Stomach (tissue), 4 donors: ENCODE data around the gene GNB1L.

Source experiments
- CTCF ChIP-seq, 7 experiments: fragments of 450-650 bp in 4 of 7; fragments of 200-600 bp in 3 of 7; sonication (generic) in 3 of 7; IDR thresholded peaks; one replicate each; pipeline ENCODE4 v1.5.1; 2016 to 2019; ENCODE audit warnings: antibody characterized with exemption in 7 of 7, control low read depth in 2 of 7, mild to moderate bottlenecking in 1 of 7
- EP300 ChIP-seq: sonication (generic); formaldehyde crosslinking; IDR thresholded peaks from one replicate; pipeline ENCODE4 v1.6.1; 2017; ENCODE audit warnings: antibody characterized with exemption
- POLR2A ChIP-seq, 4 donors: fragments of 450-650 bp; IDR thresholded peaks; one replicate each; pipeline ENCODE4 v1.6.1; 2016; ENCODE audit warnings: antibody characterized with exemption in 4 of 4, control low read depth in 2 of 4, mild to moderate bottlenecking in 1 of 4, moderate library complexity in 1 of 4
- POLR2AphosphoS5 ChIP-seq, 3 donors: sonication (generic); formaldehyde crosslinking; IDR thresholded peaks; one replicate each; pipeline ENCODE4 v1.6.1; 2016; ENCODE audit warnings: antibody characterized with exemption in 3 of 3

- TF ChIP-seq CTCF (IDR thresholded peaks at IDR 0.05) (no peak), POLR2A (IDR thresholded peaks at IDR 0.05) (no peak), POLR2AphosphoS5 (IDR thresholded peaks at IDR 0.05) (no peak), EP300 (no peak)
These were observed 111.6 kb downstream of the GNB1L start for GRCh38 chr22:19743081-19743480.
